ENCODE measurements around the gene FBXL14. TPM values are rescaled to one million over a fixed set of nuclear protein-coding genes. Genes with fewer than 3 reads are reported as not detected.

The FBXL14 gene
- total and polyA plus RNA-seq, 7 donors: 7.5 to 26.4 (median 12.2) TPM

GRCh38 chr12:1532375-1533165 is 61.8 kb downstream of the FBXL14 start:
- TF ChIP-seq POLR2AphosphoS5 (IDR thresholded peaks at IDR 0.05) (no peak), POLR2A (IDR thresholded peaks at IDR 0.05) (no peak), CTCF (IDR thresholded peaks at IDR 0.05) (no peak), EP300 (IDR thresholded peaks at IDR 0.05) (no peak)
- Histone ChIP-seq H3K27ac (no peak overlapping the region), H3K4me3 (no peak overlapping the region), H3K9me3 (no peaks in the 10 kb centered on the region), H3K27me3 (peaks cover 0 to 29% (median 19%) of the 10 kb centered on the region in 3 donors), H3K36me3 (no peaks in the 10 kb centered on the region), H3K4me1 (peaks cover 0 to 32% (median 16%) of the 10 kb centered on the region in 4 donors)
- intact Hi-C loops (cut with DNase I): no loop called here
- no peak for DNase-seq
- WGBS, 2 donors: 66 to 74% methylated on average over 11 of the region's 11 CpGs

GRCh38 chr12:1531654-1532374 is 62.6 kb downstream of the FBXL14 start:
- intact Hi-C loops (cut with DNase I): no loop called here
- Histone ChIP-seq H3K36me3 (no peaks in the 10 kb centered on the region), H3K27ac (peak overlapping the region in 1 of 4 donors; percentile 48), H3K4me3 (peak overlapping the region in 3 of 4 donors; percentile 59 to 64 (median 63)), H3K27me3 (peaks cover 0 to 29% (median 19%) of the 10 kb centered on the region in 3 donors), H3K9me3 (no peaks in the 10 kb centered on the region), H3K4me1 (peaks cover 0 to 32% (median 16%) of the 10 kb centered on the region in 4 donors)
- DNase-seq: no peak
- no peak for TF ChIP-seq POLR2AphosphoS5 (IDR thresholded peaks at IDR 0.05)
- TF ChIP-seq CTCF (IDR thresholded peaks at IDR 0.05): no peak
- no peak for TF ChIP-seq POLR2A (IDR thresholded peaks at IDR 0.05)
- no peak for TF ChIP-seq EP300 (IDR thresholded peaks at IDR 0.05)
- 23 to 51% methylated on average over 26 of the region's 26 CpGs for WGBS, 2 donors

GRCh38 chr12:1531153-1531653 is 63.2 kb downstream of the FBXL14 start:
- peaks cover 0 to 29% (median 19%) of the 10 kb centered on the region in 3 donors for H3K27me3 ChIP-seq
- TF ChIP-seq POLR2A (IDR thresholded peaks at IDR 0.05): no peak
- TF ChIP-seq CTCF (IDR thresholded peaks at IDR 0.05): no peak
- H3K4me1 ChIP-seq: peaks cover 0 to 32% (median 16%) of the 10 kb centered on the region in 4 donors
- H3K4me3 ChIP-seq: peak overlapping the region; percentile 33 to 64 (median 61)
- no peak for DNase-seq
- no peaks in the 10 kb centered on the region for H3K36me3 ChIP-seq
- intact Hi-C loops (cut with DNase I): no loop called here
- H3K27ac ChIP-seq: peak overlapping the region in 2 of 4 donors; percentile 13 to 48
- whole genome bisulfite sequencing, 2 donors: 1 to 2% methylated on average over 56 of the region's 56 CpGs
- no peaks in the 10 kb centered on the region for H3K9me3 ChIP-seq

GRCh38 chr12:1530592-1531152 is 63.7 kb downstream of the FBXL14 start:
- H3K27me3 ChIP-seq: peaks cover 0 to 31% (median 19%) of the 10 kb centered on the region in 3 donors
- peak overlapping the region in 2 of 4 donors; percentile 44 to 52 for H3K27ac ChIP-seq
- no peaks in the 10 kb centered on the region for H3K36me3 ChIP-seq
- DNase-seq: no peak
- peaks cover 0 to 32% (median 16%) of the 10 kb centered on the region in 4 donors for H3K4me1 ChIP-seq
- intact Hi-C loops (cut with DNase I): no loop called here
- WGBS, 2 donors: 1% methylated on average over 99 of the region's 99 CpGs
- TF ChIP-seq CTCF (IDR thresholded peaks at IDR 0.05): no peak
- TF ChIP-seq EP300 (IDR thresholded peaks at IDR 0.05): no peak
- no peak for TF ChIP-seq POLR2AphosphoS5 (IDR thresholded peaks at IDR 0.05)
- TF ChIP-seq POLR2A (IDR thresholded peaks at IDR 0.05): no peak
- H3K4me3 ChIP-seq: peak overlapping the region; percentile 33 to 64 (median 61)
- H3K9me3 ChIP-seq: no peaks in the 10 kb centered on the region
